Measurements from ENCODE around the gene HSPA9.

Gene HSPA9

DNA sequence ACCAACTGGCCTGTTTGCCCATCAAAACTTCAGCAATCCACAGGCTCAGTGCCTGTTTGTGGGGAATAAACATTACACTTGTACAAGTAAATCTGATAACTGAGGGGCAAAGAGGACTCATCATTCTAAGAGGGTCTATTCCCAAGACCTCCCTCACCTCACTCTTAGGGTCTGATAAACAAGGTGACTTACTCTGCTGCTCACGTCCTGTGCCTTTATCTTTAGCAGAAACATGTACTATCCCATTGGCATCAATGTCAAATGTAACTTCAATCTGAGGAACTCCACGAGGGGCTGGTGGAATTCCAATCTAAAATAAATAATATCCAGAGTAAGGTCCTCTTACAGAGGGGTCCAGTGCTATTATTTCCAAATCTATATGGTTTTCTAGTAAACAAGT lies 17.5 kb downstream of the HSPA9 start:
- no peak for DNase-seq

DNA sequence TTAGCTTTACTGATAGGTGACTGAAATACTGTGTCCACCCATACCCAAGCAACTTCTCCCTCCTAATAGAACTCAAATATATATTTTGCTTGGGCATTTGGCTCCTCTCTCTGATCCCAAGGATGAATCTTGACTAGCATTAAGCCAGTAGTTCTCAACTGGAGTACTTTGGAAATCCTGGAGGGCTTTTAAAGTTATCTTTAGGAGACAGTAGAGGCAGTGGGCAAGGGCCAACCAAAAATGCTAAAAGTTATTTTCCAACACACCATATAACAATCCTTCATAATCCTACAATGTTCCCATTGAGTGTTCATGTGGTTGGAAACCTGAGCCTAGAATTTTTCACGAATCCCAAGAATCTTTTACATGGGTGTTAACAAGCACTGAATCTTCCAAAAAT lies 21.1 kb downstream of the HSPA9 start:
- no peak for DNase-seq

DNA sequence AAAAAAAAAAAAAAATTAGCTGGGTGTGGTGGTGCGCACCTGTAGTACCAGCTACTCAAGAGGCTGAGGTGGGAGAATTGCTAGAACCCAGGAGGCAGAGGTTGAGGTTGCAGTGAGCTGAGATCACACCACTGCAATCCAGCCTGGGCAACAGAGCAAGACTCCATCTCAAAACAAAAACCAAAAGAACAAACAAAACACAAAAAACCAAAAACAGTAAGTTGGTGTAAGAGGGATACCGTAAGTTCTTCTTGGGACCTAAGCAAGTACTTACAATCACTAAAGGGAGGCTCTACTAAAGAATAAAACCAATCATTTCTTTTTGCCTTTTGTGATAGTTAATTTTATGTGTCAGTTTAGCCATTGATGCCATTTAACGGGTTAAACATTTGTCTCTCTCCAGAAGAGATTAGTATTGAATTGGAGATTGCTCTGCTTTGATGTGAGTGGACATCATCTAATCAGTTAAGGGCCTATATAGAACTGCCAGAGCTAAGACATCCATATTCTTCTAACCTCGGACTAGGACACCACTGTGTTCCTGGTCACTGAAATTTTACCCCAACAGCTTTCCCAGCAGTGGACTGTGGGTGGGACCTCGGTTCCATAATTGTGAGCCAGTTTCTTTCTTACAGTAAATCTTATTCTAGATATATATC lies 21.6 kb downstream of the HSPA9 start:
- no peak for DNase-seq

DNA sequence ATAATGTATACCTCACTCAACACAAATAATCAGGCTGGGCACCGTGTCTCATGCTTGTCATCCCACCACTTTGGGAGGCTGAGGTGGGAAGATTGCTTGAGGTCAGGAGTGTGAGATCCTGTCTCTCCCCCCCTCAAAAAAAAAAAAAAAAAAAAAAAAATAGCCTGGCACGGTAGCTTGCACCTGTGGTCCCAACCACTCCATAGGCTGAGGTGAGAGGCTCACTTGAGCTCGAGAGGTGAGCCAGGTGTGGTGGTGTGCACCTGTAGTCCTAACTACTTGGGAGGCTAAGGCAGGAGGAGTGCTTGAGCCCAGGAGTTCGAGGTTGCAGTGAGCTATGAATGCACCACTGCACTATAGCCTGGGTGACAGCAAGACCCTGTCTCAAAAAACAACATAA lies 22.5 kb downstream of the HSPA9 start:
- DNase-seq = no peak

DNA sequence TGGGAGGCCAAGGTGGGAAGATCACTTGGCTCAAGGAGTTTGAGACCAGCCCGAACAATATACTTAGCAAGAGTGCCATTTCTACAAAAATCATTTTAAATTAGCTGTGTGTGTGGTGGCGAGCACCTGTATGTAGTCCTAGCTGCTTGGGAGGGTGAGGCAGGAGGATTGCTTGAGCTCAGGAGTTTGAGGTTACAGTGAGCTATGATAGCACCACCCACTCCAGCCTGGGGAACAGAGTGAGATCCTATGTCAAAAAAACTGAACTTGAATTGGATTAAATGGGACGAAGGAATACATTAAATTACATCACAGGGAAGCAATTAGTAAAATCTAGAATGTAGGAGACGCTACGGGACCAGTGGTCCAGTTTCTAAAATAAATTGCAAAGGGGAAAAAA lies 25.8 kb downstream of the HSPA9 start:
- no peak for DNase-seq

DNA sequence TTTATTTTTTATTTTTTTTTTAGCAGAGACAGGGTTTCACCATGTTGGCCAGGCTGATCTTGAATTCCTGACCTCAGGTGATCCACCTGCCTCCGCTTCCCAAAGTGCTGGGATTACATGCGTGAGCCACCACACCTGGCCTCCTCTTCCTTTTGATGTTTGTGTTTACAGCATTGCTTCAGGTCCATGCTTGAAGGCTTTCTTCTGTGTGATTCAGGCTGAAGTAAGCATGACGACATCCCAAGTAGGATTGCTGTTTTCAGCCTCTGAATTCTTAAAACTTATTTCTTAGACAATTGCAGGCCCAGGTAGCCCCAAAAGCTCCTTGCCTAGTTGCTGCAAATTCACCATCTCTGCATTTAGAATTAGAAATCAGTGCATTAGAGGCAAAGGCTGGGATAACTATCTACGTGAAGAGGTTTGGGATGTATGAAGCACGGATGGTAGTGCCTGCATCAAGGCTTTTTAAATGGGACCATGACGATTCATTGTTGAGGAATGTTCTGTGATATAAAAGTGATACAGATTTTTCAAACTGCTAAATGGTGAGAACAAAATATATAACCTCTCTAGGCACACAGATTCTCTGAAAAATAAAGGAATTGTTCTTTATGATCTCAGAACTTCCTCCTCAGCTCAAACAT lies 29.2 kb downstream of the HSPA9 start:
- DNase-seq = no peak

DNA sequence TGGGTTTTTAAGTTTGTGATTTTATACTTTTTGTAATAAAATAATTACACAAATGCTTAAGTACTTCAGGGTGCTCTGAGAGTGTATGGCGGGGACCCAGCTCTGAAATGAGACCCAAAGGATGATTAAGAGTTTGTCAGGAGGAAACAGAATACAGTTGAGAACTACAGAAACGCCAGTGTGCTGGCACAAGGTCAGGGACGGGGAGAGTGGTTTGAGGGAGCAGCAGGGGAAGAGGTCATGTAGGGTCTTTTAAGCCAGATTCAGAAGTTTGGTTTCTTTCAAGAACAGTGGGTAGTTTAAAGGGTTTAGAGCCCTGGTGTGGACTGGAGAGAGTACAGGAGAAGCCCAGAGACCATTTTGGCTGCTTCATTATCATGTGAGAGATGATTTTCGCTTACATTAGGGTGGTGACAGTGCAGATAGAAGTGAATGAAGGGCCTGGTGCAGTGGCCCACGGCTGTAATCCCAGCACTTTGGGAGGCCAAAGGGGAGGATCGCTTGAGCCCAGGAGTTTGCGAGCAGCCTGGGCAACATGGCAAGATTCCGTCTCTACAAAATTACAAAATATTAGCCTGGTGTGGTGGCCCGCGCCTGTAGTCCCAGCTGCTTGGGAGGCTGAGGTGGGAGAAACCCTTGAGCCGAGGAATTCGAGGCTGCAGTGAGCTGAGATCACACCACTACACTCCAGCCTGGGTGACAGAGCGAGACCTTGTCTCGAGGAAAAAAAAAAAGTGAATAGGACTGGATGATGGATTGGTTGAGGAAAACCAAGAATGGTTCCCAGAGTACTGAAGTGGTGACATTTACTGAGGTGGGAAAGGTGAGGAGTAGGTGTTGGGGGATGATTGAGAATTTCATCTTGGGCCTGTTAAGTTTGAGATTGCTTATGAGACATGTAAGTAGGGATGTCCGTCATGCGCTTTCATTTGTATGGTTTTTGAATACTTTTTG lies 30.7 kb downstream of the HSPA9 start:
- DNase-seq = peak in 1 of 2 experiments; percentile 50

DNA sequence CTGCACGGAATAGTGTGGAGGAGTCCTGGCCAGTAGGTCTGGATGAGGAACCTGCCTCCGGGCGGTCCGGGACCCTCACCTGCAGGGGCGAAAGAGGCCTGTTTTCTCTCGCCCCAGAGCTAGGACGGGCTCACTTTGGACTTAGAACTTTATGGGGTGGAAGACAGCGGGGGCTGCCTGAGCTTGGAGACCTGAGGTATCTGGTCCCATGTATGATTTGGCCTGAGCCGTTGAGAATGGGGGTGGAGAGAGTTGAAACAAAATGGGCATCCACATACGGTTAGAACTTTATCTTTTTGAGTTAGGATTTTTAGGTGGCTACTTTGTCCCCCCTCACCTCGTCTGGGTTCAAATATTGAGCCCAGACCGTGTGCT lies 31.5 kb downstream of the HSPA9 start:
- DNase-seq = no peak

DNA sequence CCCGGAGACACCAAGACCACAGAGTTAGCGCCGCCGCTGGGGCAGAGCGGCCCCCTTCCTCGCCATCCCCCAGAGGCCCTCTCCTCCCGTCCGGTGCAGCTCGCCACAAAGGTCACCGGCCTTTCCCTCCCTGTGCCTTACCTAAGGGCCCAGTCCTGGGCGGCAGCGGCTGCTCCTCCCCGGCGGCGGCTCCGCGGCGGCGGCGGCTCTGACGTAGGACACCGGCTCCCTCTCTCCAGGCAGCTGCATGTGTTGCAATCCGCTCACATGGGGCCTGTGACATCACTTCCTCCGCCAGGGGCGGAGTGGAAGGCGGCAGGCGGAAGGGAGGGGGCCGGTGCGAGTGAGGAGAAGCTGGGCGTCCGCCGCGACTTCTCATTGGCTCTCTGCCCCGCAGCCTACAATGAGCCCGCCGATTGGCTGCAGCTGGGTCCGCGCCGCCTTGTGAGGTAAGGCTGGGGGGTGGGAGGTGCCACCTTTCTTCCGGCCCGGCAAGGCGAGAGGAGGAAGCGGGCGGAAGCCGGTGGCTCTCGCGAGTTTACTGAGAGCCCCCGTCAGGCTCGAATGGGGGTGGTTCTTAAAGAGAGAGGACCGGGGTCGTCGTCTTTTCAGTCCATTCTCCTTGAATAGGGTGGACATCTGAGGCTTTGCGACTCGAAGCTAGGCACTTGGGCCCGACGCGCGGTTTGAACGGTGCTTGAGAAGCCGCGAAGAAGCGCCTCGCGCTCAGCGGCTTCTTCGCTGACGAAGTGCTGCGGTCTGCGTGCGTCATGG lies 32.1 kb downstream of the HSPA9 start, which contains the start of gene ETF1:
ETF1 (minus strand) TSS at position 281 of the 774 bp plus-strand sequence. CDS start 318 bp downstream, outside the sequence.
- DNase-seq = peak; percentile 99

DNA sequence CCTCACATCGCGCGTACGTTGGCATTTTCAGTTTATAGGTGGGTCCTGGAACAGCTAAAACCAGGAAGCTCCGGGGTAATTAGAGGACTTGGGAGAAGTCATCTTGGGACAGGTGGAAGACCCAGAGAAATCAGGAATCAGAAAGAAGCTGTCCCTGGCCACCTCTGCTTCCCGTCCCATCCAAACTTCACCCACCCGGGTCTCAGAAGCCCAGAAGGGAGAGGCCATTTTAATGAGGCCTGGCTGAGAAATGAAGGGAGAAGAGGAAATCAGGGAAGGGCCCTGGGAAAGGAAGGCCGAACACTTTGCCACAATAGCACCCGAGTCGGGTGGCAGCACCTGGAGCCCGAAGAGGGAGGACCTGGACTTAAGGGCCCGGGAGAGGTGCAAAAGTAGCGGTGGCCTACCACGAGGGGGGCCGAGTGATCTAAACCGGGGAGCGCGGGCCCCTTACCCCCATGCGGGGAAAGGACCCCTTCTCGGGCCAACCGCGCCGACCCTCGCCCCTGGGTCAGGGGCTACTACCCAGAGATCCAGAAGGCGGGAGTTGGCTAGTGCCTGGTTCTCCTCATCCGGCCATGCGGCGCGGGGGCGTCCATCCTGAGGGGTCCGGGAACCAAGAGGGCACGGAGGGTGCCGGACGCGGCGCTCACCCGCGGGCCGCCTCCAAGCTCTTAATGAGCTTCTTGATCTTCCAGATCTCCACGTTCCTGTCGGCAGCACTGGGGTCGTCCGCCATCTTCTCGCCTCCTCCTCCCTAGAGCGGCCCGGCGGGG lies 32.8 kb downstream of the HSPA9 start:
- no peak for DNase-seq

DNA sequence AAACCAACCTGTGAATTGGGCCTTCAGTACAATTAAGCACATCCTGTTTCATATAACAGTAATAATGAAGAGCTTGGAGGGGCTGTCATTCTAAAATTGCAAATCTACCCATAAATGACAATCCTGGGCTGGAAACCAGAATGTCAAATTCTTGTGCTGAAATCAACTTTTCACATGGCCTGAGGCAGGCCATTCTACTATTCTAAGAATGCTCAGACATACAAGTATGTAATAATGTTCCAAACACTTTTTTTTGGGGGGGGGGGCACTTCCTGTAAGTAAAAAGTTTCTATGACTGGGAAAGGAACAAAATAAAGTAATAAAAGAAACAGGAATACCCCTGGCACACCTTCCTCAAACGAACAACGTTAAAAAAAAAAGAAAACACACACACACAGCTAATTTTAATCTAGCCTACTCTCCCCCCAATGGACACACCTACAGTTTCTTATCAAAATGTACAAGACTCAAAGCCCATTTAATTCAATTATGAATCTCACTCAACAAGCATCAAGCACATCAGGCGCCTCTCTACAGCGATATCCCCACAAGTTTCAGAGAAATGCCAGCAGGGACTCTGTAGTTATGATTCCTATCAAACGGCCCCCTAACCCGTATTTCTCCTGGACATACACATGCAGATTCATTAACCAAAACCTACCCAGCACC lies 33.6 kb downstream of the HSPA9 start:
- DNase-seq = no peak

DNA sequence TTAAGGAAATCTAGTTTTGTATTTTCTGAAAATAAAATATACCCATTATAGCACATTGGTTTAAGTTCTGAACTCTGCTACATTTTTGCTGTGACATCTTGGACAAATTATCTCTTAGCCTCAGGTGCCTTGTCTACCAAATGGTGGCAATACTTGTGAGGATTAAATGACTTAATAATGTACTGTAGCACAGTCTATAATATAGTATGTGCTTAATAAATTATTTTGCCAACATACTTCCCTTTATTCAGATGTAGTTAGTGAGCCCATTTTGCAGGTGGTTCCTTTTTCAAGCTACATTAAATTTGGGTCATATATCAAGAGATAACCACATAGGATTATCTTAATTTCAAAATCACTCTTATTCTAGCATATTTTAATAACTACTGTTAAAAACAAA lies 35.4 kb downstream of the HSPA9 start:
- DNase-seq = no peak

DNA sequence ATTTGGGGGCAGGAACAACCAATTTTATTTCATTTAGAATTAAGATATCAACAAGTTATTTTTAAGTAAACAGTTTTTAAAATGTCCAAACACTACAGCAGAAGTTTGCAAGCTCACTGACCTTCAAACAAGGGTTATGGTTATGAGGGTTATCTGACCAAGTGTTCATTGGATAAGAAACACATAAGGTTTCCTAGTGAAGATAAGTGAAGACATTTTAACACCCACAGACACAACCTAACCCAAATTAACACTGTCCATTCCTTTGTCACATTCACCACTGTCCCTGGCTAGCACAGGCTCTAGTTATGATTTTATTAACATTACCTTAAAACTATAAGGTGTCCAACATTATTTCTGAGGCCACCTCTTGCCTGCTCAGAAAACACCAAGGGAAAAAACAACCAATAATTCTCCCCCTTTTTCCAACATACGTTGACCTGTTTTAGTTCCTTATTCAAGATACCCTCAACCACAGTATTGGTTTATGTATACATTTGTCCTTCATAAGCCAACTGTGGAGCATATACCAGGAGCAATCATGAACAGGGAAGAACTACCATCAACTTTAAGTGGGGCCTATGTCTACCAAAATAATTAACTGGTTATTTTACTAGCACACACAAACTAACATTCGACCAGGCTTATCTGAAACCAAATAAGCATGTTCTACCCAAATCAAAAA lies 36.1 kb downstream of the HSPA9 start:
- DNase-seq = no peak

DNA sequence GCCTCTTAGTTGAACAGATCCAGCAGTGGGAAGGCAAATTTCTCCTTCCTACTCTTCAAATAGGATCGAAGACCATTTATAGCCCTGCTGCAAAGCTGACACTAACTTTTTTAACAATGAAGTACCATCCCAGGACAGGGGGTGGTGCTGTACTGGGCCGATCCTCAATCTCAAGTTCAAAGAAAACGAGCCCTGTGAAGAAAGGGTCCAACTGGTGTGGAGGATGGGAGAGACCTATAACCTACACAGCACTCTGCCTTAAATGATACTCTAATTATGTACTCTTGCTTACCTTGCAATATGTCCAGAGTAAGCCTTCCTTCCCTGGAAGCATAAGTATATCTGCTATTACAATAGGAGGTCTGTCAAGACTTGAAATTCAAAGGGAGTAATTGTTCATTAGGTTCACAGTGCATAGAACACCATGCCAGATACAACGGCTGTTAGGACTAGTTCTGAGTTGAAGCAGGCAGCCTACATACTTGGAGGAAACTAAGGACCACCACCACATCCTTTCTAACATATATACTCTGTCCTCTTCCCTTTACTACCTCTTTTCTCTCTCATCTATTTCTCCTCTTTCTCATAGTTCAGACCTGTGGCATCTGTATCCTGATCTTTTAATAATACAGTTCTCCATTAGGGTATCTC lies 38.4 kb downstream of the HSPA9 start:
- no peak for DNase-seq

DNA sequence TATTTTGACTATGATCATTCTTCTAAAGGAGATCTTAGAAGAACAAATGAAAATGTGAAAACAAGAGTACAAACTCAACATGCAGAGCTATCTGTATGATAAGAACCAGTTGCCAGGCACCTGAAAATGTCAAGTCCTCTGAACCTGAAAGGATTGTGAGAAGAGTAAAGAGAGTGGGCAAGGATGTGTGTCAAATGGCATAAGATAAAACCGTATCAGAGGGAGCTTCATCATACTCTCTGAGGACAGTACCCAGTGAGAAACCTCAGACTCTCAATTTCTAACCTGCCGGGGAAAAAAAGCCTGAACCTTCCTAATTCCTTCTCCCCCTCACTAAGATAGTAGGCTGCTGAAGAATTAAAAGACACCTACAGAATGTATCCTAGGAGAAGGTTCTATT lies 39.0 kb downstream of the HSPA9 start:
- DNase-seq = no peak

DNA sequence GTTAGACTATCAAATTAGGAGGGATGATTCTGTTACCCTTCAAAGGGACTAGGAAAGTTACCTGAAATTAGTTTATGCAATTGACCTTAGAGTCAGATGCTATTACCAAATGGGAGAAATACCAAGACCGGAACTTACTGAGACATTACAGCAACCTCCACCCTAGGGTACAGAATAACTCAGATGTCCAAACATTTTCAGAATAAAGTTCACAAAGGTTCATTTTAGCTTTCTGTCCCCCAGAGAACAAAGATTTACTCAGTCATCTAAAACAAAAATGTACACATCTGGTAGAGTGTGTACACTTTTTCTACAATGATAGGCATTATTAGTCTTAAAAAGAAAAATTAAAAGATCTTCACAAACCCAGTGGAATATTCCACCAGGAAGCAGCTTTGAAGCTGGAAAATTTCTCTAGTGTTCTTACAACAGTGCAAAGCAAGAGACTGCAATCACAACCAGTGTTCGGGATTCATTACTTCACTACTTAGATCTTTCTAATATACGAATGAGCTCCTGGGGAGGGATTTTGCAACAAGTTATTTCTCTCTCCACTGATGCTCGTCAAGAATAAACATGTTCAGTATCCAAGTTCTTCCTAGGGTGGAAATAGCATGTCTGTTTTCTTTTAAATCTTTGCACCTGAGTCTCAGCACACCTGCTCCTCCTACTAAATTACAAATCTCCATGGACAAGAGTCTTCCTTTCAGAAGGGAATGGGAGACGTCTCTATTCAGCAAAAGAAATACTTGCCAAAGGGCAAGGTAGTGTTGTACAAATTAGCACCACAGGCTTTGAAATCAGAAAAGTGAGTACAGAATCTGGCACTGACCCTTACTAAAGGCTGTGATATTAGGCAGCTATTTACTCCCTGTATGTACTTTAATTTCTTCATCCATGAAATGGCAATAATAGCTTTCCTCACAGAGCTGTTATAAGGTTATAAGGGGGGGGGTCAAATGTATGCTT lies 40.9 kb downstream of the HSPA9 start:
- DNase-seq = no peak

DNA sequence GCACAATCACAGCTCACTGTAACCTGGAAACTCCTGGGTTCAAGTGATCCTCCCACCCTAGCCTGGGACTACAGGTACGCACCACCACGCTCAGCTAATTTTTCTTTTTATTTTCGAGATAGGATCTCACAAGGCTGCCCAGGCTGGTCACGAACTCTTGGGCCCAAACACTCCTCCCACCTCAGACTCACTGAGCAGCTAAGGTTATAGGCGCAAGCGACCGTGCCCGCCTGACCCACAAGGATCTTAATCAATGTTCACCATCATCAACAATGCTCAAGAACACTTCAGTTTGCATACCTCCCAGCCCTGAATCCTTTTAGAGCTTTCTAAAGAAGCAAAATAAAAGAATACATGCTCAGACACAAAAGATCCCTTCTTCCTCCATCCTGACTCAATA lies 45.4 kb downstream of the HSPA9 start:
- no peak for DNase-seq

DNA sequence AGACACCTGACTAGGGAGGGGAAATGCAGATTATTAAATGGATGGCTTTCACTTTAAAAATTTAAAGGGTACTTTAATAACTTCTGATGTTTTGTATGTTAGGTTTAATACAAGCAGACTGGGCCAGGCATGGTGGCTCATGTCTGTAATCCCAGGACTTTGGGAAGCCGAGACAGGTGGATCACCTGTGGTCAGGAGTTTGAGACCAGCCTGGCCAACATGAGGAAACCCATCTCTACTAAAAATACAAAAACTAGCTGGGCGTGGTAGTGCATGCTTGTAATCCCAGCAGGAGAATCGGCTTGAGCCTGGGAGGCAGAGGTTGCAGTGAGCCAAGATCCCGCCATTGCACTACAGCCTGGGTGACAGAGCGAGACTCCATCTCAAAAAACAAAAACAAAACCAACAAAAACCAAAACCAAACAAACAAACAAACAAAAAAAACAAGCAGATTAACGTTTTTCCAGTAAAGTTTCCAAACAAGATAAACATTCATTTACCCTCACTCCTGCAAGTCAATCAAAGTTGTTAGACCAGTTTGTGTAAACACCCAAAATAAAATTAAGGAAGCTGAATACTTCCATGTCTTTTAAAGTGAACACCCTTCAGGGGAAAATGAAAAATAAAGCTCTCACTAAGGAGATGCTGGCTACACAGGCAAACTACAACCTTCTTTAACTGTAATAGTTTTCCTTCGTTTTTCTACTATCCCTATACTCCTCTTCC lies 46.3 kb downstream of the HSPA9 start:
- DNase-seq = no peak
